AML-193 (cell line): ENCODE results near the gene GLI3.
A peak's percentile ranks its signal among the peaks of the same experiment; 100 is the strongest.

Source experiments
- DNase-seq, 2 experiments: peaks; one replicate each; lab custom pipeline; 2025; lab: John Stamatoyannopoulos, UW

GLI3 gene

GRCh38 chr7:42035210-42035609 lies 201.8 kb downstream of the GLI3 start:
- no peak for DNase-seq

- DNase-seq: no peak
Measured at GRCh38 chr7:42033480-42033879, 203.5 kb downstream of the GLI3 start.

- no peak for DNase-seq
Measured at GRCh38 chr7:42029405-42029804, 207.6 kb downstream of the GLI3 start.

GRCh38 chr7:42027521-42027920 lies 209.5 kb downstream of the GLI3 start:
- no peak for DNase-seq

- no peak for DNase-seq
Measured at GRCh38 chr7:42026622-42027197, 210.3 kb downstream of the GLI3 start.

- no peak for DNase-seq
Measured at GRCh38 chr7:42025635-42026375, 211.2 kb downstream of the GLI3 start.

- no peak for DNase-seq
Measured at GRCh38 chr7:42024537-42024936, 212.5 kb downstream of the GLI3 start.

GRCh38 chr7:42023262-42023661 lies 213.7 kb downstream of the GLI3 start:
- DNase-seq: no peak

- no peak for DNase-seq
Measured at GRCh38 chr7:42022791-42023190, 214.2 kb downstream of the GLI3 start.

- no peak for DNase-seq
Measured at GRCh38 chr7:42022056-42022455, 215.0 kb downstream of the GLI3 start.

GRCh38 chr7:42021631-42022030 lies 215.4 kb downstream of the GLI3 start:
- DNase-seq: no peak

GRCh38 chr7:42020061-42020460 lies 216.9 kb downstream of the GLI3 start:
- DNase-seq: no peak

GRCh38 chr7:42017349-42017986 lies 219.5 kb downstream of the GLI3 start:
- DNase-seq: no peak

GRCh38 chr7:42016517-42016916 lies 220.5 kb downstream of the GLI3 start:
- DNase-seq: no peak

- peak; percentile 17 to 41 for DNase-seq
Measured at GRCh38 chr7:42014625-42015618, 222.1 kb downstream of the GLI3 start.

GRCh38 chr7:42012786-42013360 lies 224.1 kb downstream of the GLI3 start:
- DNase-seq: no peak

- no peak for DNase-seq
Measured at GRCh38 chr7:42012313-42012712, 224.7 kb downstream of the GLI3 start.

- DNase-seq: no peak
Measured at GRCh38 chr7:42011846-42012245, 225.2 kb downstream of the GLI3 start.

- DNase-seq: no peak
Measured at GRCh38 chr7:42010751-42011150, 226.3 kb downstream of the GLI3 start.

- DNase-seq: no peak
Measured at GRCh38 chr7:42006801-42007513, 230.1 kb downstream of the GLI3 start.

GRCh38 chr7:42002654-42003053 lies 234.4 kb downstream of the GLI3 start:
- DNase-seq: no peak
